ENCODE results near the gene EIF4ENIF1.
"Not testable (repeated sequence)": the region's sequence is repeated elsewhere in the genome, so short reads cannot be mapped to it uniquely, and the experiment has no call there.

The EIF4ENIF1 gene

GRCh38 chr22:31491218-31491962 lies 1.7 kb upstream of the EIF4ENIF1 start:
- DNase-seq: no peak

GRCh38 chr22:31490496-31490925 lies 869 bp upstream of the EIF4ENIF1 start:
- DNase-seq: peak; percentile 95 to 97

- DNase-seq: peak; percentile 16 to 28
Measured at GRCh38 chr22:31488988-31489617, 539 bp downstream of the EIF4ENIF1 start.

GRCh38 chr22:31488346-31488883 lies 1.2 kb downstream of the EIF4ENIF1 start:
- no peak for DNase-seq

GRCh38 chr22:31486951-31487350 lies 2.7 kb downstream of the EIF4ENIF1 start:
- no peak for DNase-seq

- not testable (repeated sequence) for DNase-seq
Measured at GRCh38 chr22:31486369-31486768, 3.3 kb downstream of the EIF4ENIF1 start.

GRCh38 chr22:31482470-31482869 lies 7.2 kb downstream of the EIF4ENIF1 start:
- DNase-seq: not testable (repeated sequence)

GRCh38 chr22:31481129-31481528 lies 8.5 kb downstream of the EIF4ENIF1 start:
- no peak for DNase-seq

GRCh38 chr22:31477329-31477728 lies 12.3 kb downstream of the EIF4ENIF1 start:
- DNase-seq: no peak

GRCh38 chr22:31475800-31476199 lies 13.8 kb downstream of the EIF4ENIF1 start:
- no peak for DNase-seq

GRCh38 chr22:31474743-31475142 lies 14.9 kb downstream of the EIF4ENIF1 start:
- DNase-seq: no peak

GRCh38 chr22:31465307-31465706 lies 24.3 kb downstream of the EIF4ENIF1 start:
- no peak for DNase-seq

GRCh38 chr22:31461699-31462098 lies 27.9 kb downstream of the EIF4ENIF1 start:
- no peak for DNase-seq

- peak; percentile 15 to 24 for DNase-seq
Measured at GRCh38 chr22:31451709-31452571, 37.7 kb downstream of the EIF4ENIF1 start.

GRCh38 chr22:31449506-31449905 lies 40.1 kb downstream of the EIF4ENIF1 start:
- DNase-seq: peak in 1 of 2 donors; percentile 7

GRCh38 chr22:31448382-31448781 lies 41.3 kb downstream of the EIF4ENIF1 start:
- no peak for DNase-seq

GRCh38 chr22:31447337-31447736 lies 42.3 kb downstream of the EIF4ENIF1 start:
- no peak for DNase-seq

- no peak for DNase-seq
Measured at GRCh38 chr22:31446767-31447166, 42.9 kb downstream of the EIF4ENIF1 start.

GRCh38 chr22:31446208-31446607 lies 43.4 kb downstream of the EIF4ENIF1 start:
- no peak for DNase-seq

- DNase-seq: no peak
Measured at GRCh38 chr22:31445642-31446041, 44.0 kb downstream of the EIF4ENIF1 start.

GRCh38 chr22:31443516-31443915 lies 46.1 kb downstream of the EIF4ENIF1 start:
- no peak for DNase-seq

GRCh38 chr22:31442768-31443489 lies 46.7 kb downstream of the EIF4ENIF1 start:
- no peak for DNase-seq

All from inflammatory macrophage (primary cell).